ENCODE measurements around the gene GNG2. TPM values are rescaled to one million over a fixed set of nuclear protein-coding genes. Genes with fewer than 3 reads are reported as not detected.

The GNG2 gene
- 4.7 and 5.9 TPM in 2 replicates for total RNA-seq (2014; rRNA removed; shearing (Covaris generic))

- DNase-seq: peak; percentile 60
- Histone ChIP-seq H3K4me3 (ENCODE audit: insufficient read depth, low read depth, low read length) (peak within 1 kb of the TSS; percentile 29), H3K27me3 (ENCODE audit: control insufficient read depth, insufficient read depth, low read length) (peaks cover 6% of the 10 kb centered on the region)
Measured at GRCh38 chr14:51860164-51860824, at the start of gene GNG2. GNG2 (plus strand) TSS chr14:51860612; CDS start chr14:51950679, 90,067 bp downstream.

GRCh38 chr14:51811706-51812105 is 48.7 kb upstream of the GNG2 start:
- no peak for DNase-seq
- Histone ChIP-seq H3K4me3 (ENCODE audit: insufficient read depth, low read depth, low read length) (no peak overlapping the region), H3K36me3 (replicated peaks; ENCODE audit: control insufficient read depth, insufficient read depth, low read length) (no peaks in the 10 kb centered on the region), H3K27me3 (ENCODE audit: control insufficient read depth, insufficient read depth, low read length) (no peaks in the 10 kb centered on the region; the same call in 1 of the 2 replicates)

More at GRCh38 chr14:51860164-51860824, at the start of gene GNG2:
- no peaks in the 10 kb centered on the region for H3K36me3 ChIP-seq (replicated peaks; ENCODE audit: control insufficient read depth, insufficient read depth, low read length)

- DNase-seq: no peak
- Histone ChIP-seq H3K27me3 (ENCODE audit: control insufficient read depth, insufficient read depth, low read length) (no peaks in the 10 kb centered on the region; the same call in 1 of the 2 replicates), H3K4me3 (ENCODE audit: insufficient read depth, low read depth, low read length) (no peak overlapping the region), H3K36me3 (replicated peaks; ENCODE audit: control insufficient read depth, insufficient read depth, low read length) (no peaks in the 10 kb centered on the region)
Measured at GRCh38 chr14:51816031-51816430, 44.4 kb upstream of the GNG2 start.

GRCh38 chr14:51817326-51817725 is 43.1 kb upstream of the GNG2 start:
- no peaks in the 10 kb centered on the region; the same call in 1 of the 2 replicates for H3K27me3 ChIP-seq (ENCODE audit: control insufficient read depth, insufficient read depth, low read length)
- no peaks in the 10 kb centered on the region for H3K36me3 ChIP-seq (replicated peaks; ENCODE audit: control insufficient read depth, insufficient read depth, low read length)
- no peak overlapping the region for H3K4me3 ChIP-seq (ENCODE audit: insufficient read depth, low read depth, low read length)
- DNase-seq: no peak

- DNase-seq: no peak
- Histone ChIP-seq H3K27me3 (ENCODE audit: control insufficient read depth, insufficient read depth, low read length) (no peaks in the 10 kb centered on the region; the same call in 1 of the 2 replicates), H3K4me3 (ENCODE audit: insufficient read depth, low read depth, low read length) (no peak overlapping the region), H3K36me3 (replicated peaks; ENCODE audit: control insufficient read depth, insufficient read depth, low read length) (no peaks in the 10 kb centered on the region)
Measured at GRCh38 chr14:51818748-51819380, 41.5 kb upstream of the GNG2 start.

GRCh38 chr14:51821822-51822221 is 38.6 kb upstream of the GNG2 start:
- Histone ChIP-seq H3K36me3 (replicated peaks; ENCODE audit: control insufficient read depth, insufficient read depth, low read length) (no peaks in the 10 kb centered on the region), H3K4me3 (ENCODE audit: insufficient read depth, low read depth, low read length) (no peak overlapping the region), H3K27me3 (ENCODE audit: control insufficient read depth, insufficient read depth, low read length) (no peaks in the 10 kb centered on the region)
- DNase-seq: no peak

- no peaks in the 10 kb centered on the region for H3K36me3 ChIP-seq (replicated peaks; ENCODE audit: control insufficient read depth, insufficient read depth, low read length)
- no peaks in the 10 kb centered on the region for H3K27me3 ChIP-seq (ENCODE audit: control insufficient read depth, insufficient read depth, low read length)
- H3K4me3 ChIP-seq (ENCODE audit: insufficient read depth, low read depth, low read length): no peak overlapping the region
- no peak for DNase-seq
Measured at GRCh38 chr14:51822499-51822898, 37.9 kb upstream of the GNG2 start.

GRCh38 chr14:51823706-51824105 is 36.7 kb upstream of the GNG2 start:
- H3K27me3 ChIP-seq (ENCODE audit: control insufficient read depth, insufficient read depth, low read length): no peaks in the 10 kb centered on the region
- H3K4me3 ChIP-seq (ENCODE audit: insufficient read depth, low read depth, low read length): no peak overlapping the region
- DNase-seq: no peak
- H3K36me3 ChIP-seq (replicated peaks; ENCODE audit: control insufficient read depth, insufficient read depth, low read length): no peaks in the 10 kb centered on the region

- no peak overlapping the region for H3K4me3 ChIP-seq (ENCODE audit: insufficient read depth, low read depth, low read length)
- DNase-seq: no peak
- no peaks in the 10 kb centered on the region for H3K27me3 ChIP-seq (ENCODE audit: control insufficient read depth, insufficient read depth, low read length)
- no peaks in the 10 kb centered on the region for H3K36me3 ChIP-seq (replicated peaks; ENCODE audit: control insufficient read depth, insufficient read depth, low read length)
Measured at GRCh38 chr14:51824191-51824590, 36.2 kb upstream of the GNG2 start.

- DNase-seq: no peak
- Histone ChIP-seq H3K27me3 (ENCODE audit: control insufficient read depth, insufficient read depth, low read length) (no peaks in the 10 kb centered on the region), H3K4me3 (ENCODE audit: insufficient read depth, low read depth, low read length) (no peak overlapping the region), H3K36me3 (replicated peaks; ENCODE audit: control insufficient read depth, insufficient read depth, low read length) (no peaks in the 10 kb centered on the region)
Measured at GRCh38 chr14:51825926-51826325, 34.5 kb upstream of the GNG2 start.

- H3K4me3 ChIP-seq (ENCODE audit: insufficient read depth, low read depth, low read length): no peak overlapping the region
- peak; percentile 20 for DNase-seq
- H3K36me3 ChIP-seq (replicated peaks; ENCODE audit: control insufficient read depth, insufficient read depth, low read length): no peaks in the 10 kb centered on the region
- H3K27me3 ChIP-seq (ENCODE audit: control insufficient read depth, insufficient read depth, low read length): no peaks in the 10 kb centered on the region
Measured at GRCh38 chr14:51828017-51828797, 32.2 kb upstream of the GNG2 start.

GRCh38 chr14:51834240-51834639 is 26.2 kb upstream of the GNG2 start:
- Histone ChIP-seq H3K4me3 (ENCODE audit: insufficient read depth, low read depth, low read length) (no peak overlapping the region), H3K36me3 (replicated peaks; ENCODE audit: control insufficient read depth, insufficient read depth, low read length) (no peaks in the 10 kb centered on the region), H3K27me3 (ENCODE audit: control insufficient read depth, insufficient read depth, low read length) (no peaks in the 10 kb centered on the region)
- no peak for DNase-seq

- Histone ChIP-seq H3K27me3 (ENCODE audit: control insufficient read depth, insufficient read depth, low read length) (no peaks in the 10 kb centered on the region), H3K36me3 (replicated peaks; ENCODE audit: control insufficient read depth, insufficient read depth, low read length) (no peaks in the 10 kb centered on the region), H3K4me3 (ENCODE audit: insufficient read depth, low read depth, low read length) (no peak overlapping the region)
- DNase-seq: no peak
Measured at GRCh38 chr14:51836417-51836816, 24.0 kb upstream of the GNG2 start.

GRCh38 chr14:51844081-51844881 is 16.1 kb upstream of the GNG2 start:
- H3K4me3 ChIP-seq (ENCODE audit: insufficient read depth, low read depth, low read length): no peak overlapping the region
- H3K36me3 ChIP-seq (replicated peaks; ENCODE audit: control insufficient read depth, insufficient read depth, low read length): no peaks in the 10 kb centered on the region
- no peaks in the 10 kb centered on the region for H3K27me3 ChIP-seq (ENCODE audit: control insufficient read depth, insufficient read depth, low read length)
- DNase-seq: no peak
